Measurements from ENCODE around the gene POLL.

The POLL gene

GRCh38 chr10:101573885-101574753 lies 13.9 kb downstream of the POLL start:
- DNase-seq = no peak

DNA sequence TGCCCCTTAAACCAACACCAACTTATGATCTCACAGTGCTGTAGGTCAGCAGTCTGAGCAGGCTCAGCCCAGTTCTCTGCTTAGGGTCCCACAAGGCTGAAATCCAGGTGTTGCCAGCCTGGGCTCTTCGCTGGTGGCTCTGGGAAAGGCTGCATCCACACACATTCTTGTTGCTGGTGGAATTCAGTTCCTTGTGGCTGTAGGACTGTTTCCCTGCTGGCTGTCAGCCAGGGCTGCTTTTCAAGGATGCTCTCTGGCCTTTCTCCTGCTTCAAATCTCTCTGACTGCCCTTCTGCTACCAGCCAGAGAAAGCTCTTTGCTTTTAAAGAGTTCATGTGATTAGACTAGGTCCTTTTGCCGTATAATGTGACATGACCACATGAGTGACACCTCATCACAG lies 15.3 kb downstream of the POLL start:
- DNase-seq = no peak

GRCh38 chr10:101572126-101572525 lies 15.9 kb downstream of the POLL start:
- no peak for DNase-seq

GRCh38 chr10:101571271-101571925 lies 16.7 kb downstream of the POLL start:
- no peak for DNase-seq

DNA sequence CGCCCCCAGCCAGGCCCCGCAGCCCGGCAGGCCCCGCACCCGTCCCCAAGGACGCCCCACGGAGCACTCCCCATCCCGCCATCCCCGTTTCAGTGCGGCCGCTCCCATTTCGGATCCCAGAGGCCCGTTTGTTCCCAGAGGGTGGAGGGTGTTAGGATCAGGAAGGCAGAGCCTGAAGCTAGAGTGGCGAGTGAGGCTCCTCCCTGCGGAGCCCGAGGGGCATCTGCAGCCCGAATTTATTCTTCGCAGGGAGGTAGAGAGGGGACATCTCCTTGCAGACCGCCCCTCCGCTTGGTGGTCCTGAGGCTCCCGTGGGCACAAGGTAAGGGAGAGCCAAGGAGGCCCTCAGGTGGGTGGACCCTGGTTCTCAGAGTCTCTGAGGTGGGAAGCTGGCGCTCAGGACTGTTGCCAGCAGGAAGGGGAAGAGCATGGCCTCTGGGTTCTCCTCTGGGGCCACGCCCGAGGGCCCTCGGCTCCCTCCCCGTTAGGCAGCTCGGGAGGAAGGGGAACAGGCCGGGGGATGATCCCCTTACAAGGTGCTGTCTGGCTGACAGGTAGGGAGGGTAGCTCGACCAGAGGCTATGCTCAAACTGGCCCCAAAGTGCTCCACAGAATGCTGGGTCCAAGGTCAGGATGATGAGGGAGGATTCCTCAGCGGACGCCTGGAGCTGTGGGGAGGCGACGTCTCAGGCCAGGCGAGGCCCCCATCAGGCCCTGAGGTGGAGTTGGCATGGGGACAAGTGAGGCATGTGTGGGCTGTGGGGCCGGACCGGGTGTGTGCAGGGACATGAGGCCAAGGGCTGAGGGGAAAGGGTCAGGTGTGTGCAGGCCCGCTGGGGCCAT lies 17.4 kb downstream of the POLL start:
- no peak for DNase-seq

DNA sequence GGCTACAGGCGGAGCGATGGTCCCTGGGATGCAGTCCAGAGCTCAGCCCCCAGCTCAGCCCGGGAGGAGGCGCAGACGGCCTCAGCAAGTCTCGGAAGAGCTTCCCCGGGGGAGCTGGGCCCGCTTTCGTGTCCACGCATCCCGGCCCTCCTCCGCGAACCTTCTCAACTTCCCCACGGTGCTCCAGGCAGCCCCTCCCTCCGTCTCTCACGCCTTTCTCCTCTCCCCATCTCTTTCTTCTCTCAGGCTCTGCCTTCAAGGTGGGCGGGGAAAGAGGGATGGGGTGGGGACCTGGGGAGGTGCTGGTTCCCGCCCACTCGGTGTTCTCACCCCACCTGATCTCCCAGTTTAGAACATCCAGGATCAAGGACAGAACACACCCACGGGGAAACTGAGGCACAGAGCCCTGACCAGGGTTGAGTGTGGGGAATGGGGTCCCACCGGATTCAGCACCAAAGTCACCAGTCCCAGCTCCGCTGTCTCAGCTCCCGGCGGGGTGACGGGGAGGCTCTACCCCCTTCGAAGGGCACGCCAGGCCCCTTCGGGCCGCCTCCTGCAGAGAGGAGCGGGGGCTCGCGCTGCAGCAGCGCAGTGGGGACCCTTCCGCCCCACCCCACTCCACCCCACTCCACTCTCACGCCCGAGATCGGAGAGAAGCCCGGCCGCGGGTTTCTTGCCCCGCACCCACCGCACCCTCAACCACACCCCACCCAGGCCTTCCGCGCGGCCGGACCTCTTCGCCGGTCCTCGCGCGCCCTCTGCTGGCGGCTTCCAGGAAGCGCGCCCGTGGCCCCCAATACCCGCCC lies 18.2 kb downstream of the POLL start:
- DNase-seq = peak; percentile 81 to 89

DNA sequence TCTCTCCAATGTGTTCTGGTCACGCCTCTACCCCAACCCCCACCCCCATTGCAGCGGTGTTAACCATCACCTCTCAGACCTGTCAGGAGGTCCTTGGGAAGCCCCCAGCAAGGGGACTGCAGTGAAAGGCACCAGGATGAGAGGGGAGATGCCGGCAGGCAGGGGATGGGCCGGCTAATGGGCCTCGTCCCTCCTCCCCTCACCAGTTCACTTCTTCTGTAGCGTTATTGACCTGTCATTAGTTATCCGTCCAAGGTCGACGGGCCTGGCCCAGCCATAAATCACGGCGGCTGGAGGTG lies 18.8 kb downstream of the POLL start:
- DNase-seq = no peak

DNA sequence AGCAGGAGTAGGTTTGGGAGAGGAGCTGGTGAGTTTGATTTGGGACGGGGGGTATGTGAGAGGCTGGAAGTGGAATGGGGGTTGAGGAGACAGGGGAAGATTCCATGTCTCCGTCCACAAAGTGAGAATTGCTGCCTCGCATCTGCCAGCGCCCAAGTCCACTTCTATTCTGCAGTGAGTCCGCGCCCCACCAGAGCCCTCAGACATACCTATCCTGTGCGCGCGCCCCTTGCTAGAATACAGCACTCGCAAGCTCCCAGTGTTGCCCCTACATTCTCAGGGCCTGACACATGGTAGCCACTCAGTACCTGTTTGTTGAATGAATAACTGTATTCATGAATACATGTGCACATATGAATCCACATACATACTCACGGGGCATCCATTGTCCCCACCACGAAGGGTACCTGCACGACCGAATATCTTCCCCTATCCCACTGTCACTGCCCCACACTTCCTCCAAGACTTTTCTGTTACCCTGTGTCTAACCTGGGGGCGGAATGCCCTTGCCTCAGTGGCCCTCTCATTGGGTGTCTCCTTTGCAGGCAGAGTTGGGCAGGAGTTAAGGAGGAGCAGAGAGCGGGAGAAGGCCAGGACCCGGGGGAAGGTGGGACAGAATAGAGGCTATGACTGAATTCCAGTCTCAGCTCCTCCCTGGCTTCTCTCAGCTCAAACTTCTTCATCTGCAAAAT lies 19.9 kb downstream of the POLL start:
- no peak for DNase-seq

DNA sequence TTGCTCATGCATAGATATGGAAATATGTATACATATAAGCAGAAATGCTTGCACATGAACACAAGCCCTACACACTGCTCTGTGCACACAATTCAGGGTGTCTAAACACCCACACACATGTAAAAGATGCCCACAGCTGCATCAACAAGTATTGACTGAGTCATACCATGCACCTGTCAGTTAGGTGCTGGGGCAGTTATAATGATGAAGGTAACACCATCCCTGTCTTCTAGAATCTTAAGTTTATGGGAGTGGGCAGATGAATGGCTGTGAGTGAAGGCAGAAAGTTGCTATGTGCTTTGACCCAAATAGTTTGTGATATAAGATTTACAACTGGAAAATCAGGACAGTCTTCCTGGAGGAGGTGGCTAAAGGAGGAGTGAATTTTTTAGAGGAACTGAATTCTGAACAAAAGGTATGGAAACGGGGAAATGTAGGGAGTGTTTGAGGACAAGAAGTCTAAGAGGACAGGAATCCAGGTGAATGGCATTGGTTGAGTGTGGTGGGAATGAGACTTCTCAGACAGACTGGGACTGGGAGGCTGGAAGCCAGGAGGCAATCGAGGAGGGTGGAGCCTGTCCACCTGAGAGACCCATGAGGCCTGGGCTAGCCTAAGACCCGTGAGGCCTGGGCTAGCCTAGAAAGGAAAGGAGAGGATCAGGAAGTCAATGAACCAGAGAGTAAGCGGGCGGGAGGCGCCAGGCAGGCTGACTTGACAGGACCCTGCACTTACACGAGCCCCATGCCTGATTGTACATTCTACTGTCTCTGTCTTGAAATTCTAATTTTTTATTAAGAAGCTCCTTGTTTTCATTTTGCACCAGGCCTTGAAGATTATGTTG lies 20.7 kb downstream of the POLL start:
- no peak for DNase-seq

DNA sequence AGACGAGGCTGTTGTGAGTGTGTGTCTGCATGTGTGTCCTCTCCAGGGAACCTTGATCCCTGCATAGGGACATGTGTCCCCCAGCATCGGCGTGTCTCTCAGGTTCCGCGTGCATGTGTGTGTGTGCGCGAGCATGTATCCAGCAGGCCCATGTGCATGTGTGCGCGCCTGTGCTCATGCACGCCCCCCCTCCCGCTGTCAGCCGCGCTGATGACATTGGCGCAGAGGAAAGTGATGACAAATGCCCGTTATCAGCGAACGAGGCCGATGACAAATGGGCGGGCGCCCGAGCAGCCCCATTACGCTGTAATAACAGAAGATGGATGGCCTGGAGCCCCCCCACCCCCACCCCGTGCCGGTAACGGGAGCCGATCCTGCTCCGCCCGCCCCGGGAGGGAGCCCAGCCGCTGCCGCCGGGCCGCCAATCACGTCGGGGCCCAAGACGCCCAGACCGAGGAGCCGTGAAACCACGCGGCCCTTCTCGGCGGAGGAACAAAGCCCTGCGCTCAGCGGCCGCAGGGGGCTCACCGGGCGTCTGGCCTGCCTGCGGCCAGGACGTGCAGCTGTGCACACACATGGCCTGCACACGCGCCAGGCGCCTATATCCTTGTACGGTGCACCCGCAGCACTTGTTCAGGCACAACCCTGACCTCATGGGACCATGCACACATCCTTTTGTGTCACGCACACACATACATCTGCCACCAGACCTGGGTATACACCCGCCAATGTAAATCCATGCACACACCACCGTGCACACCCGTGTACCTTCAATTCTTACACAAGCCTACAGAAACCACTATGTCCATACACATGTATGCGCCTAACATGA lies 21.5 kb downstream of the POLL start:
- DNase-seq = no peak

GRCh38 chr10:101565936-101566332 lies 22.1 kb downstream of the POLL start:
- no peak for DNase-seq

GRCh38 chr10:101565370-101565900 lies 22.6 kb downstream of the POLL start:
- no peak for DNase-seq

- DNase-seq = no peak
Measured at GRCh38 chr10:101564490-101564991, 23.5 kb downstream of the POLL start.

DNA sequence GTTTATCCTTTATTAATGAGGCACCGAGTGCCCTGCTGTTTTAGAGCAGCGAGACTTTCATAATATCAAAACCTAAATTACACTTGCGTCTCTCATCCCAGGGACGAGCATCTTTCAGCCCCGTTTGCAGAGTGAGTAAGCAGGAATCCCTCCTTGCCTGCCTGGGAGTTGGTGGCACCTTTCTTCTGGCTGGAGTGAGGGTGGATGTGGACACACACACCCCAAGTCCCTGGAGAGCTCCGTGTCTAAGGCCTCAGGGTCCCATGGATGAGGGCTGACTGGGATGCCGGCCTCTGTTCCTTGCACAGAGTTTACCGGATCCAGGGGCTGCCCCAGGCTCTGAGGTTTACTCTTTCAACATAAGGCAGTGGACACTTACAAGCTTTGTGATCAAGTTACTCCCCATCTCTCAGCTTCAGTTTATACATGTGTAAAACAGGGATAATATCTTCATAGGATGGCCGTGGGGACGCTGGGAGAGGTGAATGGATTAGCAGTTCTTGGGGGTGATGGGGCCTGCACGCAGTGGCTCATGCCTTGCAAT lies 24.5 kb downstream of the POLL start:
- no peak for DNase-seq

- DNase-seq = no peak
Measured at GRCh38 chr10:101563007-101563406, 25.1 kb downstream of the POLL start.

DNA sequence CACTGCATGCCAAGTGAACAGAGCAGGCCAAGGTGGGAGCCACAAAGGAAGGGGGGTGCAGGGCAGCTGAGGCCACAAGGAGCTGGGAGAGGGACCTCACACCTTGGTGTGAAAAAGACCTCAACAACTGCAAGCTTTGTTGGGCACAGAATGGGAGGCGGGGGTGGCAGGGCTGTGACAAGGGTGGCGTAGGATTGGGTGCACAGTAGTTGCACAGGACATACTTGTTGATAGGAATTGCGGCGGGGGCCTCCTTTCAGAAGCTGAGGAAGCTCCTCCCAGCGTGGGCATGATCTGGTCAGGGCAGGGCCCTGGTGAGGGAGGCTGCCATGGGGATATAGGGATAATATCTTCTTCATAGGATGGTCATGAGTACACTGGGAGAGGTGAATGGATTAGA lies 25.8 kb downstream of the POLL start:
- DNase-seq = no peak

DNA sequence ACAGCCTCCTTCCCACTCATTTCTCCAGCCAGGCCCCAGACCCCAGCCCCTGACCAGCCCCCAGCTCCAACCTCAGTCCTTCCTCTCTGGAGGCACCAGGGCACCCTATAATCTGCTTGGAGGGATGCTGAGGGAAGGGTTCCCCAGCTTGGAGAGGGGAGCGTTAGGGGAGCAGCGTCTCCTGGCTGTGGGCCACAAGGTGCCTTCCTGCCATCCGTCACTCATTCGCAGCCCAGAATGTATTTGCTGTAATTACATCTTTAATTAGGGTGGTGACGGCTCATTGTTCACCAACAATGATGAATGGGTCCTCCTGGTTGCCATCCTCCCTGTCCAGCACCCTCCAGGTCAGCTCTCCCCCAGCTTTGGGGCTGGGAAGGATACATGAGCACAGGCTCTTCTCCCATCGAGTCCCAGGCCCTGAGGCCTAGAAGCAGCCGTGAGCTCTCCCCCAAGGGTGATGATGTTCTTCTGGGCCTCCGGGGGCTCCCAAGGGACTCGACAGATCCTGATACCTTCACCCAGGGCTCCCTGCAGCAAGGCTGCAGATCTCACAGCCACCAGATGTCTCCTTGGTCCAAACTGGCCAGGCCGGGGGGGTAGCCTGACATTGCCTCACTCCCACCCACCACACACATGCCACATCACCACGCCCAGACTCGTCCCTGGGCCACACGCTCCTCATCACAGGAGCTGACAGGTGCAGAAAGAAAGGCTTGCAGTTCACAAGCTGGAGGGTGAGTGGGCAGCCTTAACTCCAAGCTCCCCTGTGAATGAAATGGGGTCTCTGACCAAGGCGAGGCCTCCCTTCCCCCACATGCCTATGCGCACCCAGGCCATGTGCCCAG lies 26.8 kb downstream of the POLL start:
- no peak for DNase-seq

GRCh38 chr10:101560298-101561067 lies 27.6 kb downstream of the POLL start:
- DNase-seq = no peak

Measured in stimulated activated CD4-positive, alpha-beta T cell treated with anti-CD3 and anti-CD28 coated beads, Interleukin-2, amount 100 ng/mL, for 48 hours (primary cell).